Suppressor macrophage treated with lipopolysaccharide for 1 hour (primary cell): ENCODE measurements around the gene TMEM74B.
A peak's percentile ranks its signal among the peaks of the same experiment; 100 is the strongest.
"Not testable (repeated sequence)": the region's sequence is repeated elsewhere in the genome, so short reads cannot be mapped to it uniquely, and the experiment has no call there.

Experiments
- DNase-seq, 3 donors: peaks; one replicate each; pipeline ENCODE4 v3.0.0-alpha.2; 2020 to 2022

TMEM74B gene

DNA sequence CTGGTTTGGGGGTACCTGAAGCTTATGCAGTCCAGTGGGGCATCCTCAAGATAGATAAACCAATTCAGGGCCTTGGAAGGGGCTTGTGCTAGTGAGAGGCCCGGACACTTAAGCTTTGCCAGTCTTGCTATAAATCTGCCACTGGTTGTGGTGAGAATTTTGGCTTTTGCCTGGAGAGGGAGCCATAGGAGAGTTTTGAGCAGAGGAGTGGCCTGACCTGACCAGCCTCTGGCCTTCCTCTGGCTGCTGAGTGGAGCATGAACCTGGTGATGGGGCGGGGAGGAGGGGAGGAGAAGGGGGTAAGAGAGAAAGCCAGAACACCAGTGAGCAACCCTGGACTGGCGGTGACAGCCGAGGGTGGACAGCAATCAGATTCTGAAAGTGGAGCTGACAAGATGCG, 7.1 kb downstream of the TMEM74B start:
- peak in 2 of 3 donors; percentile 7 to 18 for DNase-seq

DNA sequence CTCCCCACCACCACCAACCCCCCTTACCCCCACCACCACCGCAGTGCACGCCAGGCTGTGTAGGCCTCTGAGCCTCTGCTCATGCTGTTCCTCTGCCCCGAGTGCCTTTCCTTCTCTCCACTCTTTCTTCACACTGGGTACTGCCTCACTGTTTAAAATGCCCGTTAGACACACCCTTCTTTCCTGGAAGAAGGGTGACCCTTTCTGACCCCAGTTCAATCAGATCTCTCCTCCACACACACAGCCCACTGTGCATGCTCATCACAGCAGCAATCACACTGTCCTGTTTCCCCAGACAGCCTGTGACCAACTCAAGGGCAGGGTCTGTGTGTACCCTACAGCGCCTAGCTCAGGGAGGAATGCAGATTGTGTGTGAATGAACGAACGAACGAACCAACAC, 10.0 kb downstream of the TMEM74B start:
- DNase-seq = no peak

DNA sequence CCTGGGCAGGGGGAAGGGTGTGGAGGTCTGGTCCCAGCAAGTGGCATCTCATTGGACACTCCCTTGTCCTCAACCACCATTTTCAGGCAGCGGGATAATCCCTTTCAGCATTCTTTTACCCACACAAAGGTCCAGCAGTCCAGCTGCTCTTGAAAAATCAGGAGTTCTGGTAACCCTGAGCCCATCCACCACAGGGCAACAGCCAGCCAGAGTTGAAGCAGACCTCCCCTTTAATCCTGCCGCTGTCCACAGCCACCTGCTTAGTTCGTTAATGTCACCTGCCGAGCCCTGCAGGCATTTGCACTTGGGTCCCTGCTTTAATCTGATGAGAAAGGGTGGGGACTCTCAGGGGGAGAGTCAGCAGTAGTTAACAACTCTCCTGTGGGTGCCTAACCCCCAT, 11.1 kb downstream of the TMEM74B start:
- no peak for DNase-seq

DNA sequence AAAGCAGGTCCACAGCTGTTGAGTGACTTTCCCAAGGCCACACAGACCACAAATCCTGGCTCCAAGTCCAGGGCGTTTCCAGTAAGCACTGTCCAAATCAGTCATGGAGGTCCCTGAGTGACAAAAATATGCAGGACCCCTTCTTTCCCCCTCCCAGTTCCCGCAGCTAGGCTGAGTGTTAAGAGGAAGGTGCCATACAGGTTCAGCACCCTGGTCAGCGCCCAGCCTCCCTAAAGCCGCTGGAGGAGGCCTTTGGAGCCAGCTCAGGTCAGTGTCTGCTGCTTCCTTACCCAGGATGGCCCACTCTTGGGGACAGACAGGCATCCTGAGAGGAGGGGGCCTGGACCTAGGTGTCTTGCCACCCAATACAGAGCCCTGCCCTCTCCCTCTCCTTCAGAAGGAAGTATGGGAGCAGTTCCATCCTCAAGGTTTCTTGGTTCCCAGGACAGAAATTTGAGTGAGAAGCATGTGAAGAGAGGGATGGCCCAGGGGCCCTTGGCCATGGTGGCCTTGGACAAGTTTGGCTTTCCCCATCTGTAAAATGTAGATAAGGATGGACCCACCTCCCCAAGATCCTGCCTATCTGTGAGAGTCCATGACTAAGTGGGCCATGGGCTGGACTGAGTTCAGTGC, 13.2 kb downstream of the TMEM74B start:
- peak in 2 of 3 donors; percentile 17 to 56 for DNase-seq

DNA sequence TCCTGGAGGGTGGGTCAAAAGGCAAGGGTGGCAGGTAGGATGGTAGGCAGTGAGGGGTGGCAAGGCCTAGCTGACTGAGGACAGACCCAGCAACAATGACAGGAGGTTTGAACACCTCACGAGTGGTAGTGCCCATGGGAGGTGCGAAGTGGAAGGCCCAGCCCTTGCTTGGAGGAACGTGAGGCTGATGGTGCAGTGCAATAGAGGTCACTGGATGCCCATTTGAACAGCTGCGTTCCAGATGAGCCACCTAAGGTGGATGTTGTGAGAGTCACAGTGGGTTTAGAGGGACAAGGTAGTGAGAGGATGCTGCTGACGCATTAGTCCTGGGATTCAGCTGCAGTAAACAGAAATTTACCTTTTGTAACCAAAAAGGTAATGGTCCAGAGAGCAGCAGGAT, 15.6 kb downstream of the TMEM74B start:
- DNase-seq = no peak

DNA sequence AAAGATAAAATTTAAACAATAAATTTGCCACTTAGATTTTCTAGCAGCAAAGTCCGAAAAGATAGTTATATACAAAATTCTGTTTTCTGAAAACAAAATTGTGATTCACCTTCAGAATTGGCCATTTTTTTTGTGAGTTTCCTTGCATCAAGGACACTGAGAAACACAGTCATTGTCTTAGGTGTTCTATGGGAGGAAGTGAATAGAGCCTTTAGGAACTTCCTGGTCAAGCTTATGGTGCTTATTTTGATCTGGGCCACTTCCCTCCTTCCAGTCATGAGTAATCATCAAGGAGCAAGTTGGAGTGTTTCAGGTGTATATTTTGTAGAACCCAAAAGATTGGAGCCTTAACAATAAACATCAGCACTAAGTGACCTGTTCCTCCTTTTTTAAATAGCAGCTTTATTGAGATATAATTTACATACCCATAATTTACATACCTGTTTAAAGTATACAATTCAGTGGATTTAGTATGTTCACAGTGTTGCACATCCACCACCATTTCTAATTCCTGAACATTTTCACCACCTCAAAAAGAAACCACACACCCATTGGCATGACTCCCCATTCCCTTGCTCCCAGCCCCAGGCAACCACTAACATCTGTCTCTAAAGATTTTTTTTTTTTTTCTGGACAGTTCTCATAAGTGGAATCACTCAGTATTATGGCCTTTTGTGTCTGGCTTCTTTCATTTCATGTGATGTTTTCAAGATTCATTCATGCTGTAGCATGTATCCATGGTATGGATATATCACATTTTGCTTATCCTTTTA, 17.6 kb downstream of the TMEM74B start:
- DNase-seq = no peak

DNA sequence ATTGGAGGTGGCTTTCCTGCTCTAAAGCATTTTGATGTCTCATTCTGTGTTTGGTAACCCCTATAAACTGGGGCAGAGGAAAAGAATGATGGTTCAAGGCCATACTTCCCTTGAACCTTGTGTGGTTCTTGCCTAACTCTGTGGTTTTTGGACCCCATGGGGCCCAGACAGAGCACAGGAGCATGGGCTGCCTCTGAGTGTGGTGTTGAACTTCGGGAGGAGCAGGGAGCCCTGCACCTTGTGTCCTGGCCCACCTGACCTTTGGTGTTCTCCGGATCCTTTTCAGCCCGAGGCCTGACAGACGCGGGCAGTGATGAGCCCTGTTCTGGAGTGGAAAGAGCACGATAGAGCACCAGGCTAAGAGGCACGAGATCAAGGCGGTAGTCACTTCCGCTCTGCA, 18.8 kb downstream of the TMEM74B start:
- no peak for DNase-seq

DNA sequence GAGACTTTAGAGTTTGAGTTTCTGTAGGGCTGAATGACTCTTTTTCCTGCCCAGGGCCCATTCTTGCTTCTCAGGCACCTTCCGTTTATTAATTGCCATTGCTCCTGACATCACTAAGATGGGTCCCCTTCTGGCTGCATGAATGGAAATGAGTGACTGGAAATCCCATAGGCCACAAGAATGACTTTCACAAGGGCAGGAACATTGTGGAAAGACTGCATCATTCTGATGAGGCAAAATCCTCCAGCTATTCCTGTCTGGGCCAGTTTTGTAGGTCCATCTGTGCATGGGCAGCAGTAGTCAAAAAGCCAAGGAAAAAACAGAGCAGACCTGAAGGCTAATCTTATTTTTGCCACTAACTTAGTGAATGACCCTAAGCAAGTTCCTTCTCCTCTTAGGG, 19.3 kb downstream of the TMEM74B start:
- no peak for DNase-seq

DNA sequence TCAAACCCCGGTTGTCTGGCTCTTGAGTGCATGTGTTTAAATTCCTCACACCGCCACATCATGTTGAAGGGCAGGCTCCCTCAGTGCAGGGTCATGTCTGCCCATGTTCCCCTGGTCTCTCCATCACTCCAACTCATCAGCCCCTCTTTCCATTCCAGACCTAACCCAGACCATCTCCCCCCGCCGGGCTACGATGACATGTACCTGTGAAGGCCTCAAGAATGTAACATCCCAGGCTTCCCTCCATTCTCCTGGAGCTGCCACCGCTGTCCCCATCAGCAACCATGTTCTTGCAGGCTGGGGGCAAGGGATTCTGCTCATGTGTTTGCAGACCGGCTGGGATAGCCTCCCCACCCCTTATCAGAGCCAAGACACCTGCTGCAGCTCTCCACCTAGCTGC, 19.9 kb downstream of the TMEM74B start:
- DNase-seq = no peak

DNA sequence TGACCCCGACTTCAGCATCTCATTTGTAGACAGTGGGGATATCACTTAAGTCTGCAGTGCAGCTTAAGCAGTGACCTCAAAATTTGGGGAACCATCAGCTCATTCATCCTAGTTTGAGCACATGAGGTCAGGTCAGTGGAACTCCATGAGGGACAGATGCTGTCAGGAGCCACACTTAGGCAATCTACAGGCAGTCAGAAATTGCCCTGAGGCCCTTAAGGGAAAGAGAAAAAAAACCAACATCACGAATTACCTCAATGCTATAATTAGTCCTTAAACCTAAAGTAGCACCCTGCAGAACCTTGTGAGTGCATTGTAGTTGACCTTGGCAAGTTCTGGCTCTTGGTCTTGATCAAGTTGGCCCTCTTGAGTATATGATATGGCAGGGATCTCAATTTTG, 21.1 kb downstream of the TMEM74B start:
- no peak for DNase-seq

DNA sequence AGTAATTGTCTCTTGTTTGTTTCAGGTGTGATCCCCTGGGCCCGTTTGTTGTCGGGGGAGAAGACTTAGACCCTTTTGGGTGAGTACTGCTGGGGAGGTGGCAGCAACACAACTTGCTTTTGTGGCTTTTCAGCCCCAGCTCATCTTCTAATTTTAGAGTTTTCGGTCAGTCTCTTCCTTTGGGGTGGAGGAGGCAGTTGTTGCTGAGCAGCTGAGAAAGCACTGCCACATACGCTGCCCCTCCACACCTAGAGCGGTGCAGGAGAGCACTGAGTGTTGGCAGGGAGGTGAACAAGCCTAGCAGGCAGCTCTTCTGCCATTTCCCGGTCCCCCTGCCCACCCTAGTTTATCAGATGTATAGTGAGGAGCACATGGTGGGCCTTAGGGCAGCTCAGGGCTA, 21.7 kb downstream of the TMEM74B start:
- DNase-seq = no peak

DNA sequence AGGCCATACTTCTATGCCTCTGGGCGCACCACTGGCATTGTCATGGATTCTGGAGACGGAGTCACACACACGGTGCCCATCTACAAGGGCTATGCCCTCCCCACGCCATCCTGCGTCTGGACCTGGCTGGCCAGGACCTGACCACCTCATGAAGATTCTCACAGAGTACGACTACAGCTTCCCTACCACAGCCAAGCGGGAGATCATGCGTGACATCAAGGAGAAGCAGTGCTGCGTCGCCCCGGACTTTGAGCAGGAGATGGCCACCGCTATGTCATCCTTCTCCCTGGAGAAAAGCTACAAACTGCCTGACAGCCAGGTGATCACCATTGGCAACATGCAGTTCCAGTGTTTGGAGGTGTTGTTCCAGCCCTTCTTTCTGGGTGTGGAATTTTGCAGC, 23.8 kb downstream of the TMEM74B start:
- DNase-seq = no peak

DNA sequence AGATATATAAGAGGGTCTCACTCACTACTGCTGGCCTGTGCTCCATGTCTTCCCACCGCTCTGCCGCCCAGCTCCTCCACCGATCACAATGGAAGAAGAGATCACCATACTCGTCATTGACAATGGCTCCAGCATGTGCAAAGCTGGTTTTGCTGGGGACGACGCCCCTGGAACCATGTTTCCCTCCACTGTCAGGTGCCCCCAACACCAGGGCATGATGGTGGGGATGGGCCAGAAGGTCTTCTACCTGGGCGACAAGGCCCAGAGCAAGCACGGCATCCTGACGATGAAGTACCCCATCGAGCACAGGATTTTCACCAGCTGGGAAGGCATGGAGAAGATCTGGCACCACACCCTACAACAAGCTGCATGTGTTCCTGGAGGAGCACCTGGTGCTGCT, 24.3 kb downstream of the TMEM74B start:
- no peak for DNase-seq

DNA sequence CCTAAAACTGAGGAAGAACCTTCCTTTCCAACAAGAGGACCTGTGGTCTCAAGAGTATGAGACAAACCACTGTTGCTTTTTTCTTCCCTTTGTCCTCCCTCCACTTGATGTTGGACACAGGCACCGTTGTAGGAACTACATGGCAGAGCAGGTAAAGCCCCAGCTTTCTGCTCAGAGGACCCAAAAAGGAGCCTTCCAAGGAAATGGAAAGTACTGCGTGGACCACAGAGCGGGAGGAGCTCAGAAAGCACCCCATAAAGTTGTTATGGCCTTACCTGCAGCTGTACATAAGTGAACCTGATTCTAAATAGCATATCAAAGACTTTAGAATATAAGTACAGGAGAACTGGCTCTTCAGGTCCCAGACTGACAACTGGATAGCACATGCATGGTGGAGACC, 29.4 kb downstream of the TMEM74B start:
- DNase-seq = no peak

DNA sequence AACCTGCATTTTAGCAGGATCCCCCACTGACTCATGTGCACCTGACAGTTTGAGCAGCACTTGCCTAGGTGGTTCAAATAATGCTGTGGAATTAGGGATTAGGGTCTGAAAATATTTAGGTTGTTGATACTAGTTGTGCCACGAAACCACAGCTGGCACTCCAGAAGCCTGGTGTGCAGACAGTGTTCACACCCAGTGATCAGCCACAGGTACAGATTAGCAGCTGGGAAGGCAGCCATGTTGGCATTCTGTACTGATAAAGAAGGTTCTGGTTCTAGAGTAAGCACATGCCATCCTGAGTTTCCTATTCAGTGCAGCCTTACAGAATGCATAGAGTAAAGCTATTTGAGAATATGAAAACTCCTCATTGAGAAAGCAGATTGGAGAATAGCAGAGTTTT, 30.1 kb downstream of the TMEM74B start:
- DNase-seq = no peak

DNA sequence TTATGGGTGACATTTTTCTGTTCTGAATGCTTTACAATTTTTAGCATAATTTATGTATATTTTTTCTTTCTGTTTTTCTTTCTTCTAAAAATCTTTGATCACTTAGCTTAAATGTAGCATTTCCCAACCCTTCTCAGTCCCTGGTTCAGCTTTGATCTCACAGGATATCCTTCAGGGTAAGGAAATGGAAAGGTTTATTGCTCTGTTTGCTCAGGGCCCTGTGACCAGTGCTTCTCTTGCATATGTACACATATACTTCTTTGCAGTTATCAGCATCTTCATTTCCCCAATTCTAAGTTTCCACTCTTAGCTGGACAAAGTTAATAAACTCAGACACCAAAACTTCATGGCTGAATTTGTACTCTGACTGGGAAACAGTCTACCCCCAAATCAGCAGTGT, 30.6 kb downstream of the TMEM74B start:
- no peak for DNase-seq

DNA sequence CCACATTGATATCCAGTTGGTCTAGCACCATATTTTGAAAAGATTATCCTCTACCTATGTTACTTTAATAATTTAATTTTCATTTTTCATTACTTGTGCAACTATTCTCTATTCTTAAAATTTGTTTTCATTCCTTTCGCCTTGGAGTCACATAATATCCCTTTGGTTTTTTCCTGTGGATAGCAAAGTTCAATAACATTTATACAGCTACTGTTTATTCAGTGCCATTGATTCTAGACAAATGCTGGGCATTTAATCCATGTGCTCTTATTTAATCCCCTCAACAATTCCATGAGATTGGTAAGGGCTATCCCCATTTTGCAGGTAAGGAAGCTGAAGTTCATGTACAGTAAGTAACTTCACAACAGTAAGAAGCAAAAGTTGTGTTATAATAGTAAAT, 33.8 kb downstream of the TMEM74B start:
- DNase-seq = no peak

DNA sequence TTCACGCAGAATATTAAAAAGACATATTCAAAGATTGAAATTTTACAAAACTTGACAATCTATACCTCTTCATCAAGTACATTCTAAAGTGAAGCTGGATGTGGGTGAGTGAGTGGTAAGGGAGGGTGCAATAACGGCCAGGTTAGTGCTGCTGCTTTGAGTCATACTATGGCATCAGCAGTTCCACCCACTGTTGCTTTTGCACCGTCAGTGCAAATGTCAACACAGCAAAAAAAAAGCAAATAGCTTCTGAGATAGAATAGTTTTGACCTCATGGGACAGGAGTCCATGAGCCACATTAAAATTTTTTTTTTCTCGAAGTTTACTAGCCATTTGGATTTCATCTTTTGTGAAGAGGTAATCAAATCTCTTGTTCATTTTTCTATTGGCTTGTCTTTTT, 34.6 kb downstream of the TMEM74B start:
- DNase-seq = peak; percentile 41 to 49 (median 44)

DNA sequence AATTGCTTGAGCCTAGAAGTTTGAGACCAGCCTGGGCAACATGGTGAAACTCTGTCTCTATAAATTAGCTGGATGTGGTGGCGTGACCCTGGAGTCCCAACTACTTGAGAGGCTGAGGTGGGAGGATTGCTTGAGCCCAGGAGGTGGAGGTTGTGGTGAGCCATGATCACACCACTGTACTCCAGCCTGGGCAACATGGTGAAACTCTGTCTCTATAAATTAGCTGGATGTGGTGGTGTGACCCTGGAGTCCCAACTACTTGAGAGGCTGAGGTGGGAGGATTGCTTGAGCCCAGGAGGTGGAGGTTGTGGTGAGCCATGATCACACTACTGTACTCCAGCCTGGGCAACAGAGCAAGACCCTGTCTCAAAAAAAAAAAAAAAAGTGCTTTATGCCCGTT, 35.0 kb downstream of the TMEM74B start:
- not testable (repeated sequence) for DNase-seq

DNA sequence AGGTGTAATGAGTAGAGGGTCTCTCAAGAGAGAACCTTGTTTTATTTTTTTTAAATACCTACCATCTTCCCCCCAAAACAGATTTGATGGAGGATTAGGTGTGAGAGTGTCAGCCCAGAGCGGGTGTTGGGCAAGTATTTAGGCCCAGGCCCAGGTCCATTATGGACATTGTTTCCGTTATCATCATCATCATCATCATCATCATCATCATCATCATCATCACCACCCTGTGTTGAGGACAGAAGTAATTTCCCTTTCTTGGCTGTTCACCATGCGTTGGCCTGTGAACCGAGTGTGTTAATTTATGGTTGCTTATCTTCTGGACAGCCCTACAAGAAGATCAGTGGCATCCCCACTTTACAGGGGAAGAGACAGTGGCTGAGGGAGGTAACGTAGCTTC, 37.8 kb downstream of the TMEM74B start:
- no peak for DNase-seq

DNA sequence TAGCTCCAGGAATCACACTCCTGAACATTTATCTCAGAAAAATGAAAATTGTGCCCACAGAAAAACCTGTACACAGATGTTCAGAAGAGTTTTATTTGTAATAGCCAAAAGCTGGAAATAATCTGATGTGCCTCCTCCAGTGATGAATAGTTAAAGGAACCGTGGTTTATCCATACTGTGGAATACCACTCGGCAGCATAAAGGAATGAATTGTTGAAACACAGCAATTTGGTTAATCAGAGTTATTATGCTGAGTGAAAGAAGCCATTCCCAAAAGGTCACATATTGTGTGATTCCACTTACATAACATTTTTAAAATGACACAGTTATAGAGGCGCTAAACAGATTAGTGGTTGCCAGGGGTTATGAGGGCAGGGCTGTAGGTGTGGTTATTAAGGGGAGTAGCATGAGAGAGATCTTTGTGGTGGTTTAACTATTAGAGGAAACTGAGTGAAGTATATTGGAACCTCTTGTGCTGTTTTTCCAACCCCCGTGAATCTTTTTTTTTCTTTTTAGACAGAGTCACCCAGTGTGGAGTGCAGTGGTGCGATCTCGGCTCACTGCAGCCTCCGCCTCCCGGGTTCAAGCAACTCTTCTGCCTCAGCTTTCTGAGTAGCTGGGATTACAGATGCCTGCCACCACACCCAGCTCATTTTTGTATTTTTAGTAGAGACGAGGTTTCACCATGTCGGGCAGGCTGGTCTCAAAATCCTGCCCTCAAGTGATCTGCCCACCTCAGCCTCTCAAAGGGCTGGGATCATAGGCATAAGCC, 40.2 kb downstream of the TMEM74B start:
- DNase-seq = no peak

DNA sequence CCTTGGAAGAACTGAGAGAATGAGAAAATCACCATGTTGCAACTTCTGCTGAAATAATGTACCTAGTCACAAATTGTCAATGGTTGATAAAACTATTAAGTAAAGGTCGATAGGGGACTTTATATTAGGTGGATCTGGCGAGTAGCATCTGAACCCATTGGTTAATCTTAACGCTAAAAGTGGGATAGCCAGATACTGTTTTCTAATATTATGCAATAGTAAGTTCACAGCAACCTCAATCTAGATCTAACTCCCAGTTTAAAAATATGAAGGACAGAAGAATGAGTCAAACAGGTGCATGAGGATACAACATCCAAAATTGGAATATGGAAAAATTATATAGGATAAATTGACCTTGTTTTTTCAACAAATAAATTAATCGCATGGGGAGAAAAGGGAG, 47.5 kb downstream of the TMEM74B start:
- DNase-seq = no peak

DNA sequence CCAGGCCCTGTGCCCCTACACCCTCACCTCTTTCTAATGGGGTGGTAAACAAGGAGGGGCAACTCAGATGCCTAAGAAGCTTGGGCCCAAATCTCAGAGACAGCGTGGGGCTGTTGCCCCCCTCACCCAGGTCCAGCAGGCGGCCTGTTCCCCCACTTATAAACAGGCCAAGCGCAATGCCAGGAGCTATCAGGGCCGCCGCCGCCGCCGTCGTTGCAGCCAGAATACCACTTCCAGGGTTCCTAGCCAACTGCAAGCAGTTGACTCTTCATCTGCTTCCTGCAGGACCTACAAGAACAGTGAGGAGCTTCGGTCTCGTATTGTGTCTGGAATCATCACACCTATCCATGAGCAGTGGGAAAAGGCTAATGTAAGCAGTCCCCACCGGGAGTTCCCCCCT, 49.9 kb downstream of the TMEM74B start:
- no peak for DNase-seq

DNA sequence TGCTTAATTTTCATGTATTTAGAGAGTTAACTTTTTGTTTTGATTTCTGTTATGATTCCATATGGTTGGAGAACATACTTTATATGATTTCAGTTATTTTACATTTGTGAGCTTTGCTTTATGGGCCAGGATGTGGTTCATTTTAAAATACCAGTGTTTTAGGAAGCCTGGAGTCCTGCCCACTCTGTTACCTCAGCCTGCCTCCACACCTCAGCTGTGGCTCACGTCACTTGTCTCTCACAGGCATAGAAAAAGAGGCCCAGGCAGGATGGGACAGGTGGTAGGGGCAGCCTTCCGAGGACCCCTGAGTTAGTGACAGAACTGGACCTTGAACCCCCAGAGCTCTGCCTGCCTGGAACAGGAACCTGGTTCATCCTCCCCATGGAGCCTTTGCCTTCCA, 50.4 kb downstream of the TMEM74B start:
- no peak for DNase-seq
